Body of pancreas (tissue), 4 donors: ENCODE measurements around the gene GRAMD4.

Experiments
- POLR2A ChIP-seq, 3 donors: fragments of 450-650 bp; IDR thresholded peaks; one replicate each; pipeline ENCODE4 v1.6.1; 2016; ENCODE audit warnings: antibody characterized with exemption in 3 of 3, mild to moderate bottlenecking in 2 of 3
- TF ChIP-seq, protein P1 (sequence below), 7 experiments: fragments of 450-650 bp in 4 of 7; fragments of 200-600 bp in 3 of 7; sonication (generic) in 3 of 7; IDR thresholded peaks; one replicate each; pipeline ENCODE4 v1.5.1; 2016 to 2019; ENCODE audit warnings: antibody characterized with exemption in 7 of 7

- TF ChIP-seq, protein P1, sequence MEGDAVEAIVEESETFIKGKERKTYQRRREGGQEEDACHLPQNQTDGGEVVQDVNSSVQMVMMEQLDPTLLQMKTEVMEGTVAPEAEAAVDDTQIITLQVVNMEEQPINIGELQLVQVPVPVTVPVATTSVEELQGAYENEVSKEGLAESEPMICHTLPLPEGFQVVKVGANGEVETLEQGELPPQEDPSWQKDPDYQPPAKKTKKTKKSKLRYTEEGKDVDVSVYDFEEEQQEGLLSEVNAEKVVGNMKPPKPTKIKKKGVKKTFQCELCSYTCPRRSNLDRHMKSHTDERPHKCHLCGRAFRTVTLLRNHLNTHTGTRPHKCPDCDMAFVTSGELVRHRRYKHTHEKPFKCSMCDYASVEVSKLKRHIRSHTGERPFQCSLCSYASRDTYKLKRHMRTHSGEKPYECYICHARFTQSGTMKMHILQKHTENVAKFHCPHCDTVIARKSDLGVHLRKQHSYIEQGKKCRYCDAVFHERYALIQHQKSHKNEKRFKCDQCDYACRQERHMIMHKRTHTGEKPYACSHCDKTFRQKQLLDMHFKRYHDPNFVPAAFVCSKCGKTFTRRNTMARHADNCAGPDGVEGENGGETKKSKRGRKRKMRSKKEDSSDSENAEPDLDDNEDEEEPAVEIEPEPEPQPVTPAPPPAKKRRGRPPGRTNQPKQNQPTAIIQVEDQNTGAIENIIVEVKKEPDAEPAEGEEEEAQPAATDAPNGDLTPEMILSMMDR (IDR thresholded peaks at IDR 0.05) = no peak
- no peak for TF ChIP-seq POLR2A (IDR thresholded peaks at IDR 0.05)
Measured at GRCh38 chr22:46695346-46696228, 75.4 kb downstream of the GRAMD4 start.
